Endothelial cell of umbilical vein (primary cell): ENCODE results near the gene SELENON. TPM values are rescaled to one million over a fixed set of nuclear protein-coding genes. Genes with fewer than 3 reads are reported as not detected.

Experiments
- BruUV-seq: library from RNA; stranded (reverse); fragments of 400-500 nt; replicated peaks from 2 replicates; lab custom pipeline; 2021; lab: Mats Ljungman, UMichigan
- CTCF ChIA-PET: fragments of 300-600, 350-600 bp; sonication (Branson Sonifier 250); formaldehyde crosslinking; loops from one replicate; lab custom pipeline; 2021; ENCODE audit warnings: antibody characterized with exemption, inconsistent platforms; lab: Charles Lee
- POLR2A ChIA-PET: fragments of 300-600, 350-600 bp; sonication (Branson Sonifier 250); formaldehyde crosslinking; loops from one replicate; lab custom pipeline; 2021; ENCODE audit warnings: antibody characterized with exemption, inconsistent platforms; lab: Charles Lee
- DNase-seq: peaks from one replicate; pipeline ENCODE4 v3.0.0-alpha.2; 2011; ENCODE audit warnings: low read depth, low spot score
- FAIRE-seq: peaks from 2 replicates; lab custom pipeline; 2011; peaks lifted over from hg19 to GRCh38; lab: Jason Lieb, UNC
- H2AFZ ChIP-seq: 2 replicates; pipeline ENCODE4 v1.6.0; 2012; ENCODE audit warnings: low read depth, low read length, control low read depth, inconsistent platforms
- H3K27ac ChIP-seq: 2 replicates; pipeline ENCODE4 v1.5.1; 2011; ENCODE audit warnings: low read depth, mild to moderate bottlenecking, control low read depth, low read length, moderate library complexity; ENCODE audit not compliant: insufficient read depth
- H3K27me3 ChIP-seq, 2 experiments: 2 replicates each; pipeline versions ENCODE4 v1.6.0 to v1.6.1; 2011; ENCODE audit warnings: low read length in 2 of 2, mixed read lengths in 1 of 2; ENCODE audit not compliant: control insufficient read depth in 2 of 2, insufficient read depth in 2 of 2
- H3K36me3 ChIP-seq, 2 experiments: 2 replicates in 1 of 2; 3 replicates in 1 of 2; pipeline ENCODE4 v1.5.1; 2011; ENCODE audit warnings: low read length in 2 of 2, mild to moderate bottlenecking in 1 of 2, moderate library complexity in 1 of 2; ENCODE audit not compliant: control insufficient read depth in 2 of 2, insufficient read depth in 2 of 2; ENCODE audit errors: extremely low read depth in 1 of 2
- H3K4me1 ChIP-seq: 3 replicates; pipeline ENCODE4 v1.5.1; 2011; ENCODE audit warnings: mild to moderate bottlenecking, low read length; ENCODE audit not compliant: control insufficient read depth, insufficient read depth; ENCODE audit errors: extremely low read depth
- H3K4me2 ChIP-seq: 2 replicates; pipeline ENCODE4 v1.6.1; 2011; ENCODE audit warnings: low read length, control low read depth, mixed read lengths; ENCODE audit not compliant: insufficient read depth
- H3K4me3 ChIP-seq, 3 experiments: fragments of 200-600 bp in 1 of 3; sonication (generic), shearing (Covaris generic) in 1 of 3; replicated peaks in 1 of 3; 2 replicates each; pipeline ENCODE4 v1.5.1; 2011 to 2016; ENCODE audit warnings: control low read depth in 3 of 3, low read length in 3 of 3, mild to moderate bottlenecking in 2 of 3, inconsistent platforms in 1 of 3, low read depth in 1 of 3, moderate library complexity in 1 of 3; ENCODE audit not compliant: insufficient read depth in 1 of 3
- H3K79me2 ChIP-seq: 2 replicates; pipeline ENCODE4 v1.6.0; 2012; ENCODE audit warnings: low read length, inconsistent platforms; ENCODE audit not compliant: control insufficient read depth, insufficient read depth
- H3K9ac ChIP-seq: replicated peaks from 2 replicates; pipeline ENCODE3; 2011; ENCODE audit warnings: low read length, control low read depth; ENCODE audit not compliant: insufficient read depth; ENCODE audit errors: extremely low read depth
- H3K9me1 ChIP-seq: replicated peaks from 3 replicates; pipeline ENCODE4 v1.6.0; 2011; ENCODE audit warnings: mild to moderate bottlenecking, low read length; ENCODE audit not compliant: control insufficient read depth, insufficient read depth; ENCODE audit errors: extremely low read depth
- H3K9me3 ChIP-seq: replicated peaks from 2 replicates; pipeline ENCODE4 v1.5.1; 2012; ENCODE audit warnings: low read length, inconsistent platforms; ENCODE audit not compliant: control insufficient read depth, insufficient read depth
- H4K20me1 ChIP-seq: replicated peaks from 2 replicates; pipeline ENCODE3; 2011; ENCODE audit warnings: mild to moderate bottlenecking, low read length; ENCODE audit not compliant: control insufficient read depth, insufficient read depth; ENCODE audit errors: extremely low read depth
- EZH2 ChIP-seq: IDR thresholded peaks from 2 replicates; pipeline ENCODE4 v1.6.1; 2012; ENCODE audit warnings: borderline replicate concordance, low read depth, mild to moderate bottlenecking, moderate library complexity, low read length, inconsistent platforms; ENCODE audit not compliant: severe bottlenecking
- FOS ChIP-seq: IDR thresholded peaks from 2 replicates; pipeline ENCODE4 v1.6.1; 2011; ENCODE audit warnings: mild to moderate bottlenecking, low read length, moderate library complexity, borderline replicate concordance; ENCODE audit not compliant: insufficient read depth
- GATA2 ChIP-seq: IDR thresholded peaks from 2 replicates; pipeline ENCODE4 v1.7.0; 2011; ENCODE audit warnings: low read depth, mild to moderate bottlenecking, moderate library complexity, mixed read lengths, low read length; ENCODE audit not compliant: insufficient read length, insufficient read depth
- JUN ChIP-seq: IDR thresholded peaks from 2 replicates; pipeline ENCODE4 v1.6.1; 2011; ENCODE audit warnings: borderline replicate concordance, low read depth; ENCODE audit not compliant: insufficient read length, insufficient read depth
- MYC ChIP-seq: IDR thresholded peaks from one replicate; pipeline ENCODE4 v1.6.1; 2011; ENCODE audit warnings: mild to moderate bottlenecking, low read depth, low read length
- POLR2A ChIP-seq: IDR thresholded peaks from 2 replicates; pipeline ENCODE4 v1.6.1; 2012; ENCODE audit warnings: low read depth, mild to moderate bottlenecking, control low read depth, low read length
- POLR2AphosphoS5 ChIP-seq: IDR thresholded peaks from 2 replicates; pipeline ENCODE4 v1.6.1; 2012; ENCODE audit warnings: low read depth, mild to moderate bottlenecking, control low read depth, low read length, moderate library complexity; ENCODE audit not compliant: insufficient read depth
- dilution Hi-C: fragments of 300-500 bp; cut with MboI; formaldehyde crosslinking; loops from one replicate; pipeline ENCODE4 v1.15.0; 2019; ENCODE audit warnings: low sequenced_read_pairs; ENCODE audit not compliant: extremely low pct_ligation_motif_present
- intact Hi-C: fragments of 100-400 bp; cut with micrococcal nuclease; formaldehyde crosslinking; loops from one replicate; pipeline ENCODE4 v1.10.0; 2022
- polyA plus RNA-seq, 4 experiments: library from polyadenylated mRNA; depleted of rRNA in 3 of 4; stranded (reverse) in 3 of 4; unstranded in 1 of 4; fragments of >200 nt; gene quantifications; 2 replicates each; pipeline versions ENCODE4 v1.2.1 to v1.2.3, GENCODE V29; 2011 to 2012; ENCODE audit warnings: missing spikeins in 1 of 4
- total RNA-seq: library from RNA; stranded (reverse); gene quantifications from 2 replicates; pipeline ENCODE4 v1.2.3, GENCODE V29; 2021
- TF ChIP-seq, protein P1 (sequence below): IDR thresholded peaks from 2 replicates; pipeline ENCODE4 v1.6.1; 2011; ENCODE audit not compliant: insufficient read depth, insufficient read length
- TF ChIP-seq, protein P2 (sequence below), 2 donors: IDR thresholded peaks; 1 replicate in 1 of 2; 2 replicates in 1 of 2; pipeline ENCODE4 v1.5.1; 2011; ENCODE audit warnings: low read length in 2 of 2, mild to moderate bottlenecking in 2 of 2, moderate library complexity in 2 of 2, control low read depth in 1 of 2, inconsistent platforms in 1 of 2, low read depth in 1 of 2; ENCODE audit not compliant: insufficient read depth in 1 of 2; ENCODE audit errors: extremely low read depth in 1 of 2

The SELENON gene
- total and polyA plus RNA-seq, 2 donors (not counting 3 experiments of a cell fraction or from before 2014, with no cell fraction given), result 117 to 182 TPM

DNA sequence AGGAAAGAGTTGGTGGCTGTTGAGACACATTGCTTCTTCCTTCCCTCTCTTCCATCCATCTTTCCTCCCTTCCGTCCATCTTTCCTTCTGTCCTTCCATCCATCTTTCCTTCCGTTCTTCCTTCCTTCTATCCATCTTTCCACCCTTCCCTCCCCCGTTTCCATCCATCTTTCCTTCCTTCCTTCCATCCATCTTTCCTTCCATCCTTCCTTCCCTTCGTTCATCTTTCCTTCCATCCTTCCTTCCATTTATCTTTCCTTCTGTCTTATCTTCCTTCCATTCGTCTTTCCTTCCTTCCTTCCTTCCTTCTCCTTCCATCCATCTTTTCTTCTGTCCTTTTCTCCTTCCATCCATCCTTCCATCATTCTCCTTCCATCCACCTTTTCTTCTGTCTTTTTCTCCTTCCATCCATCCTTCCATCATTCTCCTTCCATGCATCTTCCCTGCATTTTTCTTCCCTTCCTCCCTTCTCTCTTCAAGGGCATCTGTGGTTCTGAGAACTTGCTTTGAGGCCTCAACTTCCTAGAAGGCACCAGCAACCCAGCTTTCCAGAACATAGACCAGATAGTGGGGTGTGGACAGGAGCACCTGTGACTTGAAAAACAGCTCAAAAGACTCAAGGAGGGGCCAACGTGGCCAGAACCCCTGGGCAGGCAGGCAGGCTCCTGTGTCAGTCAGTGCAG, 48.9 kb upstream of the SELENON start:
- intact Hi-C loops, result no loop called here
- Histone ChIP-seq H3K4me2 (no peak overlapping the region), H3K36me3 (no peaks in the 10 kb centered on the region), H3K9me3 (no peaks in the 10 kb centered on the region), H3K4me1 (no peaks in the 10 kb centered on the region), H3K4me3 (no peak overlapping the region), H3K9me1 (no peaks in the 10 kb centered on the region), H2AFZ (no peak overlapping the region), H3K79me2 (no peaks in the 10 kb centered on the region), H3K27me3 (no peaks in the 10 kb centered on the region), H3K9ac (no peak overlapping the region), H3K27ac (no peak overlapping the region), H4K20me1 (no peaks in the 10 kb centered on the region)
- ChIA-PET CTCF (interaction anchor here (0.5 to 0.7 kb wide), 2 partner anchors 12 to 91 kb away, joined by 3 read pairs; no protein-coding TSS in a partner anchor), POLR2A (no interaction called here)
- DNase-seq (no peak), FAIRE-seq (no peak)
- TF ChIP-seq, protein P1, sequence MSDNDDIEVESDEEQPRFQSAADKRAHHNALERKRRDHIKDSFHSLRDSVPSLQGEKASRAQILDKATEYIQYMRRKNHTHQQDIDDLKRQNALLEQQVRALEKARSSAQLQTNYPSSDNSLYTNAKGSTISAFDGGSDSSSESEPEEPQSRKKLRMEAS, result no peak
- TF ChIP-seq EZH2, result no peak
- TF ChIP-seq, protein P2, sequence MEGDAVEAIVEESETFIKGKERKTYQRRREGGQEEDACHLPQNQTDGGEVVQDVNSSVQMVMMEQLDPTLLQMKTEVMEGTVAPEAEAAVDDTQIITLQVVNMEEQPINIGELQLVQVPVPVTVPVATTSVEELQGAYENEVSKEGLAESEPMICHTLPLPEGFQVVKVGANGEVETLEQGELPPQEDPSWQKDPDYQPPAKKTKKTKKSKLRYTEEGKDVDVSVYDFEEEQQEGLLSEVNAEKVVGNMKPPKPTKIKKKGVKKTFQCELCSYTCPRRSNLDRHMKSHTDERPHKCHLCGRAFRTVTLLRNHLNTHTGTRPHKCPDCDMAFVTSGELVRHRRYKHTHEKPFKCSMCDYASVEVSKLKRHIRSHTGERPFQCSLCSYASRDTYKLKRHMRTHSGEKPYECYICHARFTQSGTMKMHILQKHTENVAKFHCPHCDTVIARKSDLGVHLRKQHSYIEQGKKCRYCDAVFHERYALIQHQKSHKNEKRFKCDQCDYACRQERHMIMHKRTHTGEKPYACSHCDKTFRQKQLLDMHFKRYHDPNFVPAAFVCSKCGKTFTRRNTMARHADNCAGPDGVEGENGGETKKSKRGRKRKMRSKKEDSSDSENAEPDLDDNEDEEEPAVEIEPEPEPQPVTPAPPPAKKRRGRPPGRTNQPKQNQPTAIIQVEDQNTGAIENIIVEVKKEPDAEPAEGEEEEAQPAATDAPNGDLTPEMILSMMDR (IDR thresholded peaks at IDR 0.05; ENCODE audit: extremely low read depth in 1 of 2, insufficient read depth in 1 of 2, low read depth in 1 of 2, low read length in 2 of 2), result no peak
- TF ChIP-seq JUN, result no peak
- no peak for TF ChIP-seq GATA2
- no peak for TF ChIP-seq FOS
- TF ChIP-seq POLR2A, result no peak
- no peak for TF ChIP-seq MYC
- no peak for TF ChIP-seq POLR2AphosphoS5
- dilution Hi-C loops, result no loop called here
- BruUV-seq, result no TSS peak
